ENCODE results near the gene PTPRQ.
"Not testable (repeated sequence)": the region's sequence is repeated elsewhere in the genome, so short reads cannot be mapped to it uniquely, and the experiment has no call there.

PTPRQ gene

DNA sequence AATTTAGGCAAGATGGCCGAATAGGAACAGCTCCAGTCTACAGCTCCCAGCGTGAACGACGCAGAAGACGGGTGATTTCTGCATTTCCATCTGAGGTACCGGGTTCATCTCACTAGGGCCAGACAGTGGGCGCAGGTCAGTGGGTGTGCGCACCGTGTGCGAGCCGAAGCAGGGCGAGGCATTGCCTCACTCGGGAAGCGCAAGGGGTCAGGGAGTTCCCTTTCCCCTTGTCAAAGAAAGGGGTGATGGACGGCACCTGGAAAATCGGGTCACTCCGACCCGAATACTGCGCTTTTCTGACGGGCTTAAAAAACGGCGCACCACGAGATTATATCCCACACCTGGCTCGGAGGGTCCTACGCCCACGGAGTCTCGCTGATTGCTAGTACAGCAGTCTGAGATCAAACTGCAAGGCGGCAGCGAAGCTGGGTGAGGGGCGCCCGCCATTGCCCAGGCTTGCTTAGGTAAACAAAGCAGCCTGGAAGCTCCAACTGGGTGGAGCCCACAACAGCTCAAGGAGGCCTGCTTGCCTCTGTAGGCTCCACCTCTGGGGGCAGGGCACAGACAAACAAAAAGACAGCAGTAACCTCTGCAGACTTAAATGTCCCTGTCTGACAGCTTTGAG is 33.6 kb downstream of the PTPRQ start:
- DNase-seq: not testable (repeated sequence)

DNA sequence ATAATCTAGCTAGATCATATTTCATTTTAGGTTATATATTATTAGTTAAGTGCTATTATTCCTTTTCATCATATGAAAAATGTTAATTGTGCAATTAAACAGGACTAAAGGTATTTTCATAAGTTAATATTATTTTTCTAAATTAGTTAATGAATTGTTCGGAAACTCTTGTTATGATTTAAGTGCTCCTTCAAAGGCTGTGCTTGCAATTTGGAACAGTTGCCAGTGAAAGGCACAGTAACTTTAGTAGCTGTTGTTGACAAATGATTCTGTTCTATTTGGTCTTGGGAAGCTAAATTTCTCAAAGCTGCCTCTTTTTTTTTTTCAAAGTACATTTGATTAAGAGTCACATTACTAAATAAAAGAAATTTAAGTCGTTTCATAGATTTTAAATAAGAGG is 40.7 kb downstream of the PTPRQ start:
- DNase-seq: no peak

DNA sequence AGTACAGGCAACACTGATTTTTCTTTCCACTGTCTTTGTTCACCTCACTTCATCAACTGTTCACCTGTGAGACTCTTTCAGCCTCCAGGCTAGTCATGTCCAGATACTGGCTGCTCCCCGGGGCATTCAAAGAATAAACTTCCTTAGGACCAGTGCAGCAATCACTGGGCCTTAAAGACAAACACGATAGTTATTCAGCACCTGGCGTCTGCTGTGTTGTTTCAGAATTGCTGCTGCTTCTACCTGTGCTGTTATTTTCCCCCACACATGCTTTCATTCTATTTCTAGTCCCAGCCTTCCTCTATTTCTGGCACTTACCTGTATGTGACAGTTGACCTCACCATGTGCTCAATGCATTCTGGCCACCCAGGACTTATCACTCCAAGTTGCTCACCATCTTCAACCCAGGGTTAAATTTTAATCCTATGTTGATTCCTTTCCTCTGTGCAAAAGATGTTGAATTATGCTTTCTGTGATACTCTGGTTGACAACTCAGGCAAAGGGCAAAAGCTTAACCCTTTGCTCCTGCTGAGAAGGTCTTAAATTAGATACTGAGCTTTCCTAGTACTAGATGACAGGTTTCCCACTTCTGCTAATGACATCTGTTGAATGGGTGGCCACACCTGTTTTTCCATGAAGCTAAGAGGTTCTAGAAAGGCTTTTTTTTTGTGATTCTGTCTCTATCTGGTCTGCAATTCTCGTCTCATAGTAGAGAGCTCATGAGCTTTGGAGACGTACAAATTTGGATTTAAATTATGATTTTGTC is 41.4 kb downstream of the PTPRQ start:
- no peak for DNase-seq

GRCh38 chr12:80490329-80490728 is 46.3 kb downstream of the PTPRQ start:
- DNase-seq: no peak

- no peak for DNase-seq
Measured at GRCh38 chr12:80491166-80491565, 47.1 kb downstream of the PTPRQ start.

- no peak for DNase-seq
Measured at GRCh38 chr12:80493466-80493865, 49.4 kb downstream of the PTPRQ start.

DNA sequence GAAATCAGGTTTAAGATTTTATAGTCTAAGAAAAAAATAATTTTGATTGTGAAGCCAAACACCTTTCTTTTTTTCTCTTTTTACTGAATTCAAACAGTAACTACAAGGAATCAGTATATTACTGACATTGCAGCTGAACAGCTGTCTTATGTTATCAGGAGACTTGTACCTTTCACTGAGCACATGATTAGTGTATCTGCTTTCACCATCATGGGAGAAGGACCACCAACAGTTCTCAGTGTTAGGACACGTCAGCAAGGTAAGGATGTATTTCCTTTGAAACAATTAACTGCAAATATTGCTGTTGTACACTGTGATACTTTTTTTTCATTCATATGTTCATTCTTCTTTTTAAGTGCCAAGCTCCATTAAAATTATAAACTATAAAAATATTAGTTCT is 50.8 kb downstream of the PTPRQ start:
- DNase-seq: no peak

DNA sequence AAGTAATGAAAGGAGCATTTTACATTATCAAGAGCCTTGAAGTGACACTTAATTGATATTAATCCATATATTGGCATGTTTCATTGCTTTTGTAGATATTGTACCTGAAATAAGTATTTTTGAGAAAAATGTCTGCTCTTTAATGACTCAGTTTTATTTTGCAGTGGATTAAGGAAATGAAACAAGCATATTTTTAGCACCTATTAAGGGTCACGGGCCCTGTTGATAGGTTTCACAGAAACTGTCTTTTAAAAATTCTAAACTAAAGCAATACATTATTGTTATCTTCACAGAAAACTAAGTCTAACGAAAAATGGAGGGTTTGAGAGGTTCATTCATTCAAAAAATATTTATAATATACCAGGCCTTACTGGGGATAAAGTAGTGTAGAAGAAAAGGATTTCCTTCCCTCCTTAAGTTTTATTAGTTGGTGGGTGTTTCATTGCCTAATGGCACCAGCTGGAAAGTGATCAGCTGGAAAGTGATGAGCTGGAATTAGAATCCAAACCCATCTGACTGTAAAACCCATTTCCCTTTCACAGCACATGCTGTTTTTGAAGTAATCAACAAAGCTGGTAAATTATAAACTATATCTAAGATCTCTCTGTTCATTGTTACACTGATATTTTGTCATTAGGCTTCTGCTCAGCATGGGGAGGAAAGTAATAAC is 54.2 kb downstream of the PTPRQ start:
- no peak for DNase-seq

DNA sequence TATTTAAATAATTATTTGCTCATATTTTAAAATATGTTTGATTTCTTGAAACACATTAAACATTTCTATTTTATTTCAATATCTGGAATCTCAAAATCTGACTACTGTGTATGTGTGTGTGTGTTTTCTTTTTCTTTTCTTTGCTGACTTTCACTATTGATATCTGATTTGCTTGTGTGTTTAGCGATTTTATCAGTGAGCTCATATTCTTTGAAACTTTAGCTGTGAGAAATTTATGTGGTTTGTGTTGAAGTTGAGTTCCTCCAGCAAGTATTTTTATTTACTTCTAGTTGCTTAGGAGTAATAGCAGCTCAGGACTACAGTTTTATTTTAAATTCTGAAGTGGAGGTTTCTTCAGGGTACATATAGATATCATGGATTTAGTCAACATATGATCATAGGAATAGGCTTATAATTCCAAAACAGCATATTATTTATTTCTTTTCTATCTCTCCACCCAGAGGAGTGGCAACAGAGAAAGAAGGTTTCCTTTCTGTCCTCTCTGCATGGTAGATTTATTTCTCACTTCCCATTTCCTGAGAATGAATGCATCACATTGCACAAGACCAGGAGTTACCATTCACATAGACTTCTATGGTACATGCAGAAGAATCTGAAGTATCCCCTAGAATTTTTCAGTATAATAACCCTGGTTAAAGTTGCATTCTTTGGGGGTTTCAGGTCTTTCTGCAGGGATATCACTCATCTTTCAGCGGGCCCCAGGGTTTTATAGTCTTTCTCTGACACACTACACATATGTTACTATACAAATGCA is 60.5 kb downstream of the PTPRQ start:
- no peak for DNase-seq

GRCh38 chr12:80509781-80510556 is 65.9 kb downstream of the PTPRQ start:
- DNase-seq: no peak

DNA sequence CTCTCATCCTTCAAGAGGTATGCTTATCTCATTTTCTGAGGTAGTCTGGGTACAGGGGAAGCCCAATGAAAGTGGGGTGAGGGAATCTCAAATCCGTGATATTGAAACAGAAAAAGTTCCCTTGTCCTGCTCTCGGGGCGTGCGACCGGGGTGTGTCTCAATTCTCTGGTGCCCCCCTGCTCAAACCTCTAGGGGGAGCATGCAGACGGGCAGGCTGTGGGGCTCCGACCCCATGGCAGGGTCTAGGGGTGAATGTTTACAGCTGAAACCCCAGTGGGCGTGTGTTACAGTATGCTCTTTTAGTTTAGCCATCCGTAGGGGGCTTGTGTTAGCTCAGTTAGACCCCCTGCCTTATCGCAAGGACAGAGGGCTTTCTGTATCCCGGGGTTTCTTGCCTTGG is 68.7 kb downstream of the PTPRQ start:
- DNase-seq: no peak

- DNase-seq: no peak
Measured at GRCh38 chr12:80513211-80513610, 69.2 kb downstream of the PTPRQ start.

DNA sequence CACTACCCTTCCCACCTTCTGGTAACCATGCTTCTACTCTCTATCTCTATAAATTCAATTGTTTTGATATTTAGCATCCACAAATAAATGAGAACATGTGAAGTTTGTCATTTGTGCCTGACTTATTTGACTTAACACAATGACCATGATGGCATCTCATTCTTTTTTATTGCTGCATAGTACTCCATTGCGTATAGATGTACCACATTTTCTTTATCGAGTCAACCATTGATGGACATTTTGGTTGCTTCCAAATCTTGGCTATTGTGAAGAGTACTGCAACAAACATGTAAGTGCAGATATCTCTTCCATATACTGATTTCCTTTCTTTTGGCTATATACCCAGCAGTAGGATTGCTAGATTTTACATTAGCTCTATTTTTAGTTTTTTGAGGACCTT is 73.6 kb downstream of the PTPRQ start:
- DNase-seq: no peak

GRCh38 chr12:80531646-80532045 is 87.6 kb downstream of the PTPRQ start:
- no peak for DNase-seq

DNA sequence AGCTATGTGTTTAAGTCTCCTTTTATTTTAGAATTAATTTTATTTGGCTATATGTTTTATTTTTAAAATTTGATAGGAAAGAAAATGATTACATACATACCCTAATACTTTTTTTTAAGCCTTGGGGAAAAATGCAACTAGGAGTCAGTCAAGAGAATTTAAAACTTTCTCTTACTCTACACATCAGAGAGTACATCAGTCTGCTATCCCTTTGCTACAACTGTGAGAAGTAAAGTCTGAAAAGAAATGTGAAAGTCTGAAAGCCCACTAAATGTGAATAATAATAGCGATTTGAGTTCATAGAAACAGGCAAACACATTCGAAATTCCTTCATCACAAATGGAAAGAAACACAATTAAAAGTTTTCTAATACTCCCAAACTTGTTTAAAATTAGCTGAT is 95.0 kb downstream of the PTPRQ start:
- no peak for DNase-seq

DNA sequence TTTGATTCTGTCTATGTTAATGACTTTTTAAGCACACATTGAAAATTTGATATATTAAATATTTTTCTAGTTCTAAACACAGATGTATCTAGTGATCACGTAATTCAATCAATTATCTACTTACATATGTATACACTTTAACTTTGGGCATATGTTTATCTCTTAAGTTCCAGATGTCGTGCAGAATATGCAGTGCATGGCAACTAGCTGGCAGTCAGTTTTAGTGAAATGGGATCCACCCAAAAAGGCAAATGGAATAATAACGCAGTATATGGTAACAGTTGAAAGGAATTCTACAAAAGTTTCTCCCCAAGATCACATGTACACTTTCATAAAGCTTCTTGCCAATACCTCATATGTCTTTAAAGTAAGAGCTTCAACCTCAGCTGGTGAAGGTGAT is 105.3 kb downstream of the PTPRQ start:
- no peak for DNase-seq

- DNase-seq: no peak
Measured at GRCh38 chr12:80551897-80552296, 107.9 kb downstream of the PTPRQ start.

GRCh38 chr12:80553316-80553715 is 109.3 kb downstream of the PTPRQ start:
- DNase-seq: no peak

DNA sequence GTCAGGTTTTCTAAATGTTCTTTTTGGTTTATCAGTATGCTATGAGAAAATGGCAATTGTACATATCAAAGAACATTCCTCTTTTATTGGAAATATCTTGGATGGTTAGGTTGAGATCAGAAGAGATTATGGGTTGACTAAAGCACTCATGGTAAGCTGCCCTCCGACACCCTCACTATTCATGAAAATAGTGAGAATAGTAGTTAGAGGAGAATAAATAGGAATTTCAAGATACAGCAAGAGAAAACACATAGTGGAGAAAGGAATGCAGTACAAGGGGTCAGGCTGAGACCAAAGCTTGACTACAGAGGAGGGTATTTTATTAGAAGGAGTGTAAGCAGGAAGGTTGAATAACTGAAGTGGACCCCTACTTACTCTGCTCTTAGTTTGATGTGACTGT is 112.5 kb downstream of the PTPRQ start:
- no peak for DNase-seq

GRCh38 chr12:80559766-80560165 is 115.7 kb downstream of the PTPRQ start:
- DNase-seq: no peak

GRCh38 chr12:80565271-80565670 is 121.2 kb downstream of the PTPRQ start:
- no peak for DNase-seq

GRCh38 chr12:80567401-80567800 is 123.4 kb downstream of the PTPRQ start:
- no peak for DNase-seq

All from activated CD4-positive, alpha-beta T cell treated with anti-CD3 and anti-CD28 coated beads, Interleukin-2, amount 50 U/mL, for 16 hours (primary cell).